Stimulated activated CD8-positive, alpha-beta memory T cell treated with anti-CD3 and anti-CD28 coated beads, Interleukin-12 subunit alpha, Interleukin-12 subunit beta, amount 100 ng/mL, for 24 hours (primary cell): Measurements from ENCODE around the gene TXNL4A.
"Not testable (repeated sequence)": the region's sequence is repeated elsewhere in the genome, so short reads cannot be mapped to it uniquely, and the experiment has no call there.

Experiments used
- DNase-seq: peaks from one replicate; pipeline ENCODE4 v3.0.0-alpha.2; 2020; ENCODE audit errors: extremely low read depth

Gene TXNL4A

GRCh38 chr18:79964330-79965118 is 23.8 kb downstream of the TXNL4A start, which contains the start of gene HSBP1L1:
Gene HSBP1L1 (plus strand): TSS chr18:79964643. CDS start chr18:79964736, 93 bp downstream.
- DNase-seq, result no peak

- no peak for DNase-seq
These were observed 24.6 kb downstream of the TXNL4A start for GRCh38 chr18:79963658-79964329.

- DNase-seq, result peak; percentile 37
These were observed 25.3 kb downstream of the TXNL4A start for GRCh38 chr18:79962835-79963657.

- no peak for DNase-seq
These were observed 26.1 kb downstream of the TXNL4A start for GRCh38 chr18:79962311-79962710.

- DNase-seq, result no peak
These were observed 26.7 kb downstream of the TXNL4A start for GRCh38 chr18:79961527-79962291.

GRCh38 chr18:79960921-79961526 is 27.3 kb downstream of the TXNL4A start:
- DNase-seq, result no peak

- DNase-seq, result not testable (repeated sequence)
These were observed 28.1 kb downstream of the TXNL4A start for GRCh38 chr18:79960161-79960801.

- no peak for DNase-seq
These were observed 29.4 kb downstream of the TXNL4A start for GRCh38 chr18:79958981-79959380.

- no peak for DNase-seq
These were observed 32.1 kb downstream of the TXNL4A start for GRCh38 chr18:79956276-79956675.

- no peak for DNase-seq
These were observed 32.9 kb downstream of the TXNL4A start for GRCh38 chr18:79955302-79956075.

- DNase-seq, result no peak
These were observed 33.6 kb downstream of the TXNL4A start for GRCh38 chr18:79954791-79955190.

GRCh38 chr18:79953971-79954651 is 34.3 kb downstream of the TXNL4A start:
- DNase-seq, result no peak

GRCh38 chr18:79952996-79953559 is 35.3 kb downstream of the TXNL4A start:
- DNase-seq, result no peak

GRCh38 chr18:79952456-79952995 is 35.8 kb downstream of the TXNL4A start:
- no peak for DNase-seq

GRCh38 chr18:79951545-79952455 is 36.6 kb downstream of the TXNL4A start, which contains the start of gene SLC66A2:
Gene SLC66A2 (minus strand): TSS chr18:79951653. CDS start chr18:79950926, 727 bp downstream.
- DNase-seq, result peak; percentile 80

GRCh38 chr18:79950515-79951341 is 37.6 kb downstream of the TXNL4A start:
- no peak for DNase-seq
